Amygdala (tissue), 56 donors: ENCODE data around the gene ITPRID2.

Source experiments
- DNase-seq, 56 donors: peaks; one replicate each; lab custom pipeline; 2025; lab: John Stamatoyannopoulos, UW

ITPRID2 gene

DNA sequence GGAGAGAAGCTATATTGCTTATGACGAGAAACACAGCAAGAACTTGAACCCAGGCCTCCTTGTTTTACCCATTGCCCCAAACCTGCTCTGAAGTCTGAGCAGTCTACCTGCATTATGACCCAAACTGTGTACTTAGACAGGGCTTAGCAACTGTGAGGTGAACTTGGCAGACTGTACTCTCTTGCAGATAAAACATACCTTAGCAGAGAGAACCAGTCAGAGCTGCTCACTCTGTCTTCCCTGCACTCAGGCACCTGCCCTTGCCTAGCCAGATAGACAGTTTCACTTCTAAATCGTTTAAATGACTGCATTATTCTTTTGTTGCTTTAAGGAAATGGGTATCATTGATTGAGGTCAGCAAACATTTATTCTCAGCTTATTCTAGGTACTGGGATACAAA is 20.3 kb downstream of the ITPRID2 start:
- no peak for DNase-seq

DNA sequence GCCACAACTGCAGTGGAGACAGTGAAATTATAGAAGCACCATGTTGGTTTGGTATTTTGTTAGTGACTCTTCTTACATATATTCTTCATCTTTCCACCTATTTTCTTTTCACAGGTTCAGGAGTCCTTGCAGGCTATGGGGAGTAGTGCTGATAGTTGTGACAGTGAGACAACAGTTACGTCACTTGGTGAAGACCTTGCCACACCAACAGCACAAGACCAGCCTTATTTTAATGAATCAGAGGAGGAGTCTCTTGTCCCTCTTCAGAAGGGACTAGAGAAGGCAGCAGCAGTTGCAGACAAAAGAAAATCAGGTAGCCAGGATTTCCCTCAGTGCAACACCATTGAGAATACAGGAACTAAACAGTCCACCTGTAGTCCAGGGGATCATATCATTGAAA is 23.6 kb downstream of the ITPRID2 start:
- no peak for DNase-seq

- no peak for DNase-seq
These were observed 25.5 kb downstream of the ITPRID2 start for GRCh38 chr2:181916726-181917718.

DNA sequence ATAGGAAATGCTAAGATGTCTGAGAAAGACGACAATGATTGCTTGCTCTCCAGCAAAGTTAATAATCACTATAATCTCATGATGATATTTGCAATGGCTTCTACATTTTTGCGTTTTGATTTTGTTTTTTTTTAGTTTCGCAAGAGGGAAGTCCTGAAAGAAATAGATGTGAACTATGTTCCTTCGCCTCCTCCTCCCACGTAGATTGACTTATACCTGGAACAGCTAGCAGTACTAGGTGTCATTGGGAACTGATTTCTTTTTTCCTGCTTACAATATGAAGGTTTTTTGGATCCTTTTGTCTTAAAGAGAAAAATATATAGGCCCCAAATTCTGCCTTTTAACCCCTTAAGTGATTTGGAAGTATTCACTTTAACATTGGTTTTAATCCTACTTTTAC is 26.7 kb downstream of the ITPRID2 start:
- DNase-seq: no peak

- DNase-seq: no peak
These were observed 31.6 kb downstream of the ITPRID2 start for GRCh38 chr2:181923121-181923520.

GRCh38 chr2:181924336-181924735 is 32.8 kb downstream of the ITPRID2 start:
- DNase-seq: no peak

DNA sequence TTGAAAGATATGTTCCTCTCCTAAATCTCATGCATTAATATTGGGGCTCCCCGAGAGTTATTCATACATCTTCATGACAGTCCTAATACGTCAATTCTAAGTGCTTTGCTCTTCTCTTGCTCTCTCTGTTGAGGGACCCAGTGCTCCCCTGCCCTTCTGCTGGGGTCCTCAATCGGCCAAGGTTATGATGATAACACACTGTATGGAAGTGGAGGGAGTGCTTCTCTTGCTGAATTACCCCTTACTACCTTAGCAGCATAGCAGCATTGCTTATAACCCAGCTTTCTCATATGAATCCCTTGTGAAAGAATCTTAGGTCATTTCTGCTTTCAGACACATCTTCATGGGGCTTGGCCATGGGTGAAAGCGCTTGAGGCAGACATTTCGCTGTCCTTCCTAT is 43.2 kb downstream of the ITPRID2 start:
- no peak for DNase-seq

GRCh38 chr2:181937473-181937872 is 45.9 kb downstream of the ITPRID2 start:
- DNase-seq: peak in 3 of 56 donors; percentile 7 to 23 (median 9)

GRCh38 chr2:181943411-181944124 is 52.0 kb downstream of the ITPRID2 start:
- DNase-seq: no peak

DNA sequence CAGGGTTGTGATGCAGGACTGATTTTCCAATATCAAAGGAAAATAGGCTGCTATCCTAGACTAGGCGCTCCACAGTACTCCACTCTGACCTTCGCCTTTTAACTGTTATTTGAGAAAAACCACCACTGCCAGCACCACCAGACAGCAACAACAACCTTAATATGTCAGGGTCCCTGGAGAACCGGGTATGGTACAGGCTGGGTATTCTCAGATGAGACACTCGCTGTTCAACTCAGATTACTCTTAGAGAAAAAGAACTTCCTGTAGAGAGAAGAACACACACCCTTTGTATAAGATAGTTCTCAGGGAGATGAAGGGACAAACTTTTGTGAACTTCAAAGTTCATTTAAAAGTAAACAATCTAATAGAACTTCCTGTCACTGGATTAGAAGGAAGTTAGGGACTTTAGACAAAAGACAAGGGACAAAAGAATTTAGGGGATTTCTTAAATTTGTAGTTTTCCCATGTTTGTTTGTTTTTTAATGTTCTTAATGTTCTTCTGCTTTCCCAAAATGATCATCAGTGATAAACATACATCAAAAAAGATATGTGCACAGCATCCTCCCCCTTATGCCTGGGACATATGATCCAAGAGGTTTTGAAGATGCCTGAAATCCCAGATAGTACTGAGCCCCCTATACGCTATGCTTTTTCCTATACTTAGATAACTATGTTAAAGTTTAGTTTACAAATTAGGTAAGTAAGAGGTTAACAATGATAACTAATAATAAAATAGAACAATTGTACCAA is 52.8 kb downstream of the ITPRID2 start:
- DNase-seq: no peak

GRCh38 chr2:181944914-181945291 is 53.4 kb downstream of the ITPRID2 start:
- DNase-seq: no peak

GRCh38 chr2:181946444-181947127 is 55.1 kb downstream of the ITPRID2 start:
- no peak for DNase-seq

- DNase-seq: no peak
These were observed 55.7 kb downstream of the ITPRID2 start for GRCh38 chr2:181947273-181947672.

- no peak for DNase-seq
These were observed 56.7 kb downstream of the ITPRID2 start for GRCh38 chr2:181948227-181948626.

DNA sequence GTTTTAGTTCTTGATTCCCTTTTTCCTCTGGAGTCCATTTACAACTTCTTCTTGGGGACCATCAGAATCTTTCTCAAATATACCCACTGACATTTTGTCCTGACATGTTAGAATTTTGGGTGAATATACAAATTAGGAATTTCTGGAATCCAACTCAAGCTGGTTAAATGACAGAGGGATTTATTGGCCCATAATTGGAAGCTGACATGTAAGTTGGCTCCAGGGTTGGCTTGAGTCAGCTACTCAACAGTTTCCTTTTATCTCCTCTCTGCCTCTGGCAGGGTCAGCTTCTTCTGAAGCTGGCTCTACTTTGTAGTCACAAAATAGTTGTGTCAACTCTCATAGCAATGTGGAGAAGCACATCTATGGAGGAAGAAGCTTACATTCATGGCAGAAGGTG is 57.5 kb downstream of the ITPRID2 start:
- no peak for DNase-seq

DNA sequence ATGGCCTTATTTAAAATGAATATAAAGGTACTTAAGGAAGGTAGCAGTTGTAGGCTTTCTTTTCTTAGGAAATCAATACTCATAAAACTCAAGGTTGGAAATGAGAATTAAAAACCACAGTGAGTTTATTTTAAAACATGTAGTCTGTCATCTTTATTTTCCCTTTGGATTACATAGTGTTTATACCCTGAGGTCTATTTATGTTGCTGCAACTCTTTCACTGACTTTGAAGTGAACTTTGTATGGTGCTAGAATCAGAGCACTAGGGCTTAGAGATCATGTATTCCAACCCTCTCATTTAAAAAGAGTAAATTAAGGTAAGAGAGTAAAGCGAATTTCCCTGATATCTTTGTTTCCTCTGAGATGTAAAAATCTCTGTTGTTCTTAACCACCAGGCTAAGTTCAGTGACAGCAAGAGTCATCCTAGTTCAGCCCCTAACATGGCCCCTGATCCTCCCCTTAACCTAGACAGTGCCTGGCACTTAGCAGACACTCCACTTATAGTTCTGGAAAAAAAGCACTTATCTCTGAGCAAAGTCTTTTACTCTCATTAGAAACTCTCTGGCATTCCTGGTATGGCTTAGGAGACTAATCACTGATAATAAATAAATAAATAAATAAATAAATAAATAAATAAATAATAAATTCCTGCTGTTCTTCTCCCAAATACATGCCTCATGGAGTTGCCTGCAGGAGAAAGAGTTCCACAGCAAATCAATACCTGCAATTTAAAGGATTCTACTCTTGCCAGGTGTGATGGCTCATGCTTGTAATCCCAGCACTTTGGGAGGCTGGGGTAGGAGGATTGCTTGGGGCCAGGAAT is 61.1 kb downstream of the ITPRID2 start:
- no peak for DNase-seq

DNA sequence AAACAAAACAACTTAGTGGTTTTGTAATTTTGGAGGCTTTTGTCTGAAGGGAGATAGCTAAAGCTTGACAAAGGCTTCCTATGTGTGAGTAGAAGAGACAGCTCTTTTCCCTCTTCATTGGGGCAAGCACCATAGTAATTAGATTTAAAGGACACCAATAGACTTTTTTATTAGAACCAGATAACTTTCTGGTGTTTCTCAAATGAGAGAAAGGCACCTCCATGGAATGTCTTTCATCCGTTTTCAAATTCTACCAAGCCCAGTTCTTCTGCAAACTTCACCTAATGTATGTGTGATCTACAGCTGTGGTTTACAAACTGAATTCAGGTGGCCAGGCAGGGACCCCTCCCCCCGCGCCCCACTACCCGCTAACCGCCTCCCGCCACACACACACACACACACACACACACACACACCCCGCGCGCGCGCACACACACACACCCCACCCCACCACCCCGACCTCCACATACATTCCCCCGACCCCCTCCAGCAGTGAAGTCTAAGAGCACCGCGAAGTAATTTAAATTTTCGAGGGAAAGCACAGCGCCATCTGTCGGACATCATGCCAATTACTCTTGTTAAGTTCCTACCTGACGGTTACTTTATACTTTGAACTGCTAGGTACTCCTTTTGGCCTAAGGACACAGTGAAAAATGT is 62.5 kb downstream of the ITPRID2 start:
- peak in 16 of 56 donors; percentile 4 to 61 (median 14) for DNase-seq

DNA sequence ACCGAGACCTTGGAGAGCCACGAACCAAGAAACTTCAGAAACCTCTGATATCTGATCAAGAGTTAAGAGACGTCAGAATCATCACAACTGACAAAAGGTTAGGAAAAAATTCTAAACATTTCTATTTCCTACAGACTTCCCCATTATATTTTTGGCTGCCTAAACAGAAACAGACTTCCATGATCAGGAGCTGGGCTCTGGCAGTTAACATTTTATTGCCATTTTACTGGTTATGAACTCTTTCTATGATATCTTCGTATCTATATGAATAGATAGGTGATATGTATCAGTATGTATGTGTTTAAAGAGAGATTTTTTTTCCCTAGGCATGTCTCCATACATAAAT is 63.0 kb downstream of the ITPRID2 start:
- DNase-seq: no peak

- DNase-seq: no peak
These were observed 63.5 kb downstream of the ITPRID2 start for GRCh38 chr2:181955010-181955409.
